ENCODE data around the gene NLRP13.
"Not testable (repeated sequence)": the region's sequence is repeated elsewhere in the genome, so short reads cannot be mapped to it uniquely, and the experiment has no call there.

Gene NLRP13

GRCh38 chr19:55931936-55932386 lies at the start of gene NLRP13:
NLRP13 (minus strand) TSS chr19:55932336; CDS start chr19:55932311, 25 bp downstream.
- DNase-seq, result no peak

- no peak for DNase-seq
Measured at GRCh38 chr19:55980415-55980814, 48.3 kb upstream of the NLRP13 start.

GRCh38 chr19:55973982-55974381 lies 41.8 kb upstream of the NLRP13 start:
- no peak for DNase-seq

GRCh38 chr19:55962186-55962585 lies 30.1 kb upstream of the NLRP13 start:
- no peak for DNase-seq

- DNase-seq, result no peak
Measured at GRCh38 chr19:55959996-55960675, 28.0 kb upstream of the NLRP13 start.

- no peak for DNase-seq
Measured at GRCh38 chr19:55958356-55958755, 26.2 kb upstream of the NLRP13 start.

- DNase-seq, result no peak
Measured at GRCh38 chr19:55956431-55956830, 24.3 kb upstream of the NLRP13 start.

- DNase-seq, result not testable (repeated sequence)
Measured at GRCh38 chr19:55950566-55950965, 18.4 kb upstream of the NLRP13 start.

- DNase-seq, result no peak
Measured at GRCh38 chr19:55947532-55947931, 15.4 kb upstream of the NLRP13 start, which contains the start of gene NLRP8. NLRP8 (plus strand) TSS chr19:55947832.

- DNase-seq, result no peak
Measured at GRCh38 chr19:55940306-55940705, 8.2 kb upstream of the NLRP13 start.

GRCh38 chr19:55939206-55939605 lies 7.1 kb upstream of the NLRP13 start:
- DNase-seq, result no peak

- DNase-seq, result no peak
Measured at GRCh38 chr19:55935206-55935605, 3.1 kb upstream of the NLRP13 start.

- no peak for DNase-seq
Measured at GRCh38 chr19:55930996-55931515, 1.1 kb downstream of the NLRP13 start.

GRCh38 chr19:55929258-55929657 lies 2.9 kb downstream of the NLRP13 start:
- not testable (repeated sequence) for DNase-seq

GRCh38 chr19:55927991-55928390 lies 4.1 kb downstream of the NLRP13 start:
- DNase-seq, result no peak

GRCh38 chr19:55923556-55923955 lies 8.6 kb downstream of the NLRP13 start:
- DNase-seq, result no peak

- no peak for DNase-seq
Measured at GRCh38 chr19:55913643-55914268, 18.4 kb downstream of the NLRP13 start.

GRCh38 chr19:55912916-55913315 lies 19.2 kb downstream of the NLRP13 start:
- no peak for DNase-seq

- no peak for DNase-seq
Measured at GRCh38 chr19:55909801-55910200, 22.3 kb downstream of the NLRP13 start.

GRCh38 chr19:55907746-55908145 lies 24.4 kb downstream of the NLRP13 start:
- DNase-seq, result no peak

GRCh38 chr19:55907286-55907685 lies 24.9 kb downstream of the NLRP13 start:
- DNase-seq, result no peak

GRCh38 chr19:55902080-55902751 lies 29.9 kb downstream of the NLRP13 start:
- DNase-seq, result no peak

- peak; percentile 32 for DNase-seq
Measured at GRCh38 chr19:55901369-55902079, 30.6 kb downstream of the NLRP13 start.

Measured in NCI-H2171 treated with DMSO at 0.1 percent for 48 hours (cell line).